BE2C (cell line): ENCODE data around the gene CDKN1A.

Experiments used
- DNase-seq: peaks from one replicate; pipeline ENCODE4 v3.0.0-alpha.2; 2020
- H3K27me3 ChIP-seq: fragments of 250-450 bp; sonication (Bioruptor Pico); 2 replicates; pipeline ENCODE4 v1.5.1; 2020; ENCODE audit warnings: mild to moderate bottlenecking
- H3K36me3 ChIP-seq: fragments of 250-450 bp; sonication (Bioruptor Pico); 2 replicates; pipeline ENCODE4 v1.5.1; 2020; ENCODE audit warnings: mild to moderate bottlenecking
- H3K4me1 ChIP-seq: fragments of 250-450 bp; sonication (Bioruptor Pico); 2 replicates; pipeline ENCODE4 v1.5.1; 2020
- H3K4me3 ChIP-seq: 2 replicates; pipeline ENCODE4 v1.5.1; 2011; ENCODE audit warnings: low read depth, low read length
- H3K9me3 ChIP-seq: fragments of 250-450 bp; sonication (Bioruptor Pico); 2 replicates; pipeline ENCODE4 v1.5.1; 2020
- TF ChIP-seq, protein P1 (sequence below): IDR thresholded peaks from 2 replicates; pipeline ENCODE4 v1.5.1; 2012; ENCODE audit warnings: mild to moderate bottlenecking, low read depth, low read length

Gene CDKN1A

GRCh38 chr6:36717231-36717825 lies 38.8 kb downstream of the CDKN1A start:
- Histone ChIP-seq H3K4me1 (no peaks in the 10 kb centered on the region), H3K4me3 (no peak overlapping the region), H3K9me3 (no peaks in the 10 kb centered on the region), H3K36me3 (no peaks in the 10 kb centered on the region), H3K27me3 (no peaks in the 10 kb centered on the region)
- no peak for DNase-seq
- TF ChIP-seq, protein P1, sequence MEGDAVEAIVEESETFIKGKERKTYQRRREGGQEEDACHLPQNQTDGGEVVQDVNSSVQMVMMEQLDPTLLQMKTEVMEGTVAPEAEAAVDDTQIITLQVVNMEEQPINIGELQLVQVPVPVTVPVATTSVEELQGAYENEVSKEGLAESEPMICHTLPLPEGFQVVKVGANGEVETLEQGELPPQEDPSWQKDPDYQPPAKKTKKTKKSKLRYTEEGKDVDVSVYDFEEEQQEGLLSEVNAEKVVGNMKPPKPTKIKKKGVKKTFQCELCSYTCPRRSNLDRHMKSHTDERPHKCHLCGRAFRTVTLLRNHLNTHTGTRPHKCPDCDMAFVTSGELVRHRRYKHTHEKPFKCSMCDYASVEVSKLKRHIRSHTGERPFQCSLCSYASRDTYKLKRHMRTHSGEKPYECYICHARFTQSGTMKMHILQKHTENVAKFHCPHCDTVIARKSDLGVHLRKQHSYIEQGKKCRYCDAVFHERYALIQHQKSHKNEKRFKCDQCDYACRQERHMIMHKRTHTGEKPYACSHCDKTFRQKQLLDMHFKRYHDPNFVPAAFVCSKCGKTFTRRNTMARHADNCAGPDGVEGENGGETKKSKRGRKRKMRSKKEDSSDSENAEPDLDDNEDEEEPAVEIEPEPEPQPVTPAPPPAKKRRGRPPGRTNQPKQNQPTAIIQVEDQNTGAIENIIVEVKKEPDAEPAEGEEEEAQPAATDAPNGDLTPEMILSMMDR, result no peak

GRCh38 chr6:36717871-36718540 lies 39.5 kb downstream of the CDKN1A start:
- no peaks in the 10 kb centered on the region for H3K9me3 ChIP-seq
- TF ChIP-seq, protein P1, result no peak
- no peaks in the 10 kb centered on the region for H3K4me1 ChIP-seq
- no peaks in the 10 kb centered on the region for H3K27me3 ChIP-seq
- no peak overlapping the region for H3K4me3 ChIP-seq
- no peaks in the 10 kb centered on the region for H3K36me3 ChIP-seq
- no peak for DNase-seq

GRCh38 chr6:36718560-36718959 lies 40.0 kb downstream of the CDKN1A start:
- no peak for DNase-seq
- no peaks in the 10 kb centered on the region for H3K36me3 ChIP-seq
- H3K4me3 ChIP-seq, result no peak overlapping the region
- no peaks in the 10 kb centered on the region for H3K27me3 ChIP-seq
- TF ChIP-seq, protein P1, result no peak
- no peaks in the 10 kb centered on the region for H3K4me1 ChIP-seq
- no peaks in the 10 kb centered on the region for H3K9me3 ChIP-seq

GRCh38 chr6:36719126-36719525 lies 40.6 kb downstream of the CDKN1A start:
- DNase-seq, result no peak
- H3K9me3 ChIP-seq, result no peaks in the 10 kb centered on the region
- no peak overlapping the region for H3K4me3 ChIP-seq
- no peaks in the 10 kb centered on the region for H3K4me1 ChIP-seq
- H3K36me3 ChIP-seq, result no peaks in the 10 kb centered on the region
- TF ChIP-seq, protein P1, result no peak
- H3K27me3 ChIP-seq, result no peaks in the 10 kb centered on the region

GRCh38 chr6:36720251-36721141 lies 42.0 kb downstream of the CDKN1A start:
- Histone ChIP-seq H3K27me3 (no peaks in the 10 kb centered on the region), H3K4me1 (no peaks in the 10 kb centered on the region), H3K4me3 (no peak overlapping the region), H3K36me3 (no peaks in the 10 kb centered on the region), H3K9me3 (no peaks in the 10 kb centered on the region)
- no peak for DNase-seq
- TF ChIP-seq, protein P1, result no peak
